K562 (cell line): ENCODE results near the gene SMCO1. TPM values are rescaled to one million over a fixed set of nuclear protein-coding genes. Genes with fewer than 3 reads are reported as not detected.

Experiments used
- ATAC-seq: fragments of 200-7000 bp; cut with Tn5 transposase; 3 replicates; pipeline ENCODE4 v1.9.1; 2020; ENCODE audit warnings: moderate library complexity
- BruUV-seq: library from RNA; stranded (reverse); fragments of 400-500 nt; replicated peaks from 2 replicates; lab custom pipeline; 2021; lab: Mats Ljungman, UMichigan
- CTCF ChIA-PET: fragments of 300-600 bp; formaldehyde crosslinking; extraction: SDS; loops from one replicate; lab custom pipeline; 2021; ENCODE audit warnings: low intra/inter-chr PET ratio; lab: Yijun Ruan, JAX
- POLR2A ChIA-PET: fragments of 300-600, 350-650 bp; sonication (Branson Sonifier 250); formaldehyde crosslinking; extraction: SDS; loops from one replicate; lab custom pipeline; 2021; ENCODE audit warnings: antibody characterized with exemption, inconsistent platforms; lab: Yijun Ruan, JAX
- DNase-seq, 4 experiments: peaks; one replicate each; pipeline versions ENCODE4 v3.0.0 to v3.0.0-alpha.2; 2011 to 2018; ENCODE audit warnings: low spot score in 3 of 4, mixed read lengths in 3 of 4; ENCODE audit errors: extremely low read depth in 1 of 4
- FAIRE-seq: peaks from 2 replicates; lab custom pipeline; 2011; peaks lifted over from hg19 to GRCh38; lab: Jason Lieb, UNC
- H2AFZ ChIP-seq: 2 replicates; pipeline ENCODE4 v1.6.0; 2011; ENCODE audit warnings: low read depth, low read length, control low read depth, inconsistent platforms
- H3K27ac ChIP-seq: fragments of 200-600 bp; 3 replicates; pipeline ENCODE4 v1.8.0; 2011; ENCODE audit warnings: low read depth, mild to moderate bottlenecking, control low read depth, inconsistent platforms, low read length, moderate library complexity, mixed read lengths; ENCODE audit errors: extremely low read depth
- H3K27me3 ChIP-seq, 2 experiments: fragments of 300-600 bp in 1 of 2; 2 replicates in 1 of 2; 3 replicates in 1 of 2; pipeline versions ENCODE4 v1.6.0 to v1.8.0; 2011; ENCODE audit warnings: inconsistent platforms in 2 of 2, low read length in 2 of 2, mild to moderate bottlenecking in 1 of 2, mixed read lengths in 1 of 2, moderate library complexity in 1 of 2; ENCODE audit not compliant: control insufficient read depth in 2 of 2, insufficient read depth in 2 of 2
- H3K36me3 ChIP-seq: fragments of 300-600 bp; 3 replicates; pipeline ENCODE4 v1.8.0; 2011; ENCODE audit warnings: mild to moderate bottlenecking, low read length, inconsistent platforms; ENCODE audit not compliant: control insufficient read depth, insufficient read depth
- H3K4me1 ChIP-seq, 2 experiments: fragments of 200-600 bp in 1 of 2; replicated peaks in 1 of 2; 2 replicates in 1 of 2; 3 replicates in 1 of 2; pipeline versions ENCODE4 v1.5.1 to v1.8.0; 2011; ENCODE audit warnings: inconsistent platforms in 2 of 2, low read length in 2 of 2, mild to moderate bottlenecking in 1 of 2, mixed read lengths in 1 of 2, moderate library complexity in 1 of 2; ENCODE audit not compliant: control insufficient read depth in 2 of 2, insufficient read depth in 2 of 2
- H3K4me2 ChIP-seq: 2 replicates; pipeline ENCODE4 v1.6.1; 2011; ENCODE audit warnings: low read length, control low read depth, inconsistent platforms, mixed read lengths; ENCODE audit not compliant: insufficient read depth
- H3K4me3 ChIP-seq: fragments of 200-600 bp; sonication (generic), shearing (Covaris generic); 2 replicates; pipeline ENCODE4 v1.5.1; 2016; ENCODE audit warnings: control low read depth, inconsistent platforms
- H3K79me2 ChIP-seq: fragments of 200-600 bp; 3 replicates; pipeline ENCODE4 v1.8.0; 2011; ENCODE audit warnings: low read length, inconsistent platforms; ENCODE audit not compliant: control insufficient read depth, insufficient read depth
- H3K9ac ChIP-seq, 2 experiments: 2 replicates each; pipeline versions ENCODE4 v1.6.0 to v1.6.1; 2011; ENCODE audit warnings: low read depth in 2 of 2, low read length in 2 of 2, control low read depth in 1 of 2, inconsistent platforms in 1 of 2, mild to moderate bottlenecking in 1 of 2, mixed read lengths in 1 of 2; ENCODE audit not compliant: insufficient read depth in 1 of 2
- H3K9me1 ChIP-seq: one replicate; pipeline ENCODE4 v1.6.0; 2011; ENCODE audit warnings: inconsistent platforms, mild to moderate bottlenecking, low read length, moderate library complexity; ENCODE audit not compliant: control insufficient read depth, insufficient read depth
- H3K9me3 ChIP-seq: replicated peaks from 2 replicates; pipeline ENCODE4 v1.5.1; 2011; ENCODE audit warnings: low read depth, low read length, inconsistent platforms; ENCODE audit not compliant: control insufficient read depth, insufficient read depth
- H4K20me1 ChIP-seq: replicated peaks from 2 replicates; pipeline ENCODE4 v1.6.1; 2011; ENCODE audit warnings: low read length, inconsistent platforms, mixed read lengths; ENCODE audit not compliant: control insufficient read depth, insufficient read depth
- HIVEP1 ChIP-seq: fragments of 250-450 bp; sonication (Bioruptor Pico); IDR thresholded peaks from 2 replicates; pipeline ENCODE4 v1.4.0; 2020; ENCODE audit warnings: mild to moderate bottlenecking
- IRF2 ChIP-seq: sonication (generic); formaldehyde crosslinking; IDR thresholded peaks from 2 replicates; pipeline ENCODE4 v1.8.1; 2022; ENCODE audit warnings: mild to moderate bottlenecking, missing genetic modification reagents
- SIRT6 ChIP-seq: IDR thresholded peaks from one replicate; pipeline ENCODE4 v1.6.1; 2012; ENCODE audit warnings: low read depth, mild to moderate bottlenecking, control low read depth, inconsistent platforms, low read length, moderate library complexity
- STAG1 ChIP-seq: sonication (generic); formaldehyde crosslinking; IDR thresholded peaks from 2 replicates; pipeline ENCODE4 v1.5.0; 2020; ENCODE audit warnings: missing genetic modification reagents, borderline replicate concordance
- TAF7 ChIP-seq: fragments of 450-650 bp; IDR thresholded peaks from 2 replicates; pipeline ENCODE4 v1.6.1; 2016; ENCODE audit warnings: missing genetic modification characterization, missing compliant biosample characterization
- ZNF584 ChIP-seq: fragments of 200-800 bp; sonication (Bioruptor generic); IDR thresholded peaks from 2 replicates; pipeline ENCODE4 v1.6.1; 2016; ENCODE audit warnings: low read depth, mild to moderate bottlenecking, missing genetic modification characterization, missing compliant biosample characterization
- WGBS: fragments of 100-300 bp; shearing (Covaris generic); methylation state at CpG from one replicate; pipeline ENCODE4 v1.1.6; 2016; ENCODE audit warnings: low coverage, mixed read lengths; ENCODE audit not compliant: insufficient coverage; ENCODE audit errors: missing lambda C conversion rate; 5-methylcytosine and 5-hydroxymethylcytosine counted together
- in situ Hi-C: fragments of 300-500 bp; cut with MboI; formaldehyde crosslinking; loops from 4 replicates; pipeline ENCODE4 v1.15.0; 2018; ENCODE audit warnings: inconsistent platforms, mixed read lengths
- intact Hi-C: fragments of 100-400 bp; cut with micrococcal nuclease; formaldehyde crosslinking; loops from 2 replicates; pipeline ENCODE4 v1.14.2; 2022
- polyA plus RNA-seq, 8 experiments: library from polyadenylated mRNA; depleted of rRNA in 4 of 8; stranded (reverse) in 5 of 8; unstranded in 3 of 8; fragments of >200 nt; fragmentation: Nextera tagmentation in 2 of 8; fragmentation: Illumina TruSeq in 1 of 8; extraction: Ambion mirVana in 2 of 8; extraction: Trizol in 1 of 8; gene quantifications; 2 replicates each; pipeline versions ENCODE4 v1.2.1 to v1.2.3, GENCODE V29; 2011 to 2014; ENCODE audit warnings: inconsistent platforms in 1 of 8, missing spikeins in 1 of 8
- total RNA-seq, 7 experiments: library from RNA; depleted of rRNA in 6 of 7; stranded (reverse); fragments of >200 nt in 6 of 7; fragmentation: Illumina TruSeq in 2 of 7; extraction: Trizol in 2 of 7; gene quantifications; 2 replicates each; pipeline versions ENCODE4 v1.2.1 to v1.2.3, GENCODE V29; 2011 to 2021; ENCODE audit warnings: low replicate concordance in 1 of 7
- TF ChIP-seq, protein P1 (sequence below): fragments of 250-450 bp; sonication (Bioruptor Pico); IDR thresholded peaks from 2 replicates; pipeline ENCODE4 v1.5.0; 2021
- TF ChIP-seq, protein P2 (sequence below): sonication (generic); formaldehyde crosslinking; IDR thresholded peaks from 2 replicates; pipeline ENCODE4 v1.8.0; 2023; ENCODE audit warnings: mild to moderate bottlenecking, missing genetic modification reagents
- TF ChIP-seq, protein P3 (sequence below), 2 experiments: fragments of 450-650 bp; IDR thresholded peaks; 2 replicates each; pipeline ENCODE4 v1.6.1; 2018; ENCODE audit warnings: mild to moderate bottlenecking in 2 of 2, low read depth in 1 of 2; ENCODE audit not compliant: partially characterized antibody in 2 of 2

SMCO1 gene
- total and polyA plus RNA-seq, 9 of the 15 experiments (the other 6 are each of a cell fraction or from before 2014, with no cell fraction given): 0.05 to 0.35 (median 0.12) TPM; not detected in 5

DNA sequence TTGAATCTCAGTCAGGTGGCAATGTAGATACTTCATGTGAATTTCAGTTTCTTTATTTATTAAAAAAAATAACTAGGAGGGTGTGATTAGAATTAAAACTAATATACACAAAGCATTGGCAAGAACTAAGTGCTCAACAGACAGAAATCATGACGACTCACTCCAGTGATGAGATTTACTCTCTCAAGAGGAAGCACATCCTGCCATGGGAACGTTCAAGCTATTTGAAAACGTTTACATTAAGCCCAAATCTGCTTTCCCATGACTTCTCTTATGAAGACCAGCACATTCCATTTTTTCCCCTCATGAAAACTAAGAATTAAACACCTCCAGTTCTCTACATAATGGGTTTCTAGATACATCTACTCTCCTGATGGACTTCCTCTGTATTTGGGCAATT is 44.7 kb upstream of the SMCO1 start:
- in situ Hi-C loops: no loop called here
- no peaks in the 10 kb centered on the region for H3K27me3 ChIP-seq
- H3K4me3 ChIP-seq: no peak overlapping the region
- intact Hi-C loops: no loop called here
- ChIA-PET POLR2A (interaction anchor here (0.6 kb wide), 1 partner anchor 9 kb away, joined by 3 read pairs; the partner anchor contains the start of genes FBXO45 and WDR53), CTCF (no interaction called here)
- H3K79me2 ChIP-seq: peaks cover 10% of the 10 kb centered on the region; the same call in 2 of the 3 replicates
- FAIRE-seq (no peak), ATAC-seq (no peak), DNase-seq (no peak)
- BruUV-seq: no TSS peak
- peaks cover 4 to 12% of the 10 kb centered on the region in 2 experiments; a peak in 4 of 5 replicates for H3K4me1 ChIP-seq
- peaks cover 24% of the 10 kb centered on the region for H3K36me3 ChIP-seq
- no peaks in the 10 kb centered on the region for H3K9me3 ChIP-seq
- no peaks in the 10 kb centered on the region for H3K9me1 ChIP-seq
- no peaks in the 10 kb centered on the region for H4K20me1 ChIP-seq
- WGBS: 22% methylated on average over 3 of the region's 3 CpGs
- no peak overlapping the region for H2AFZ ChIP-seq
- no peak overlapping the region for H3K4me2 ChIP-seq
- TF ChIP-seq STAG1 (CRISPR knock-in tag) (no peak), ZNF584 (CRISPR knock-in tag) (no peak)
- TF ChIP-seq, protein P1, sequence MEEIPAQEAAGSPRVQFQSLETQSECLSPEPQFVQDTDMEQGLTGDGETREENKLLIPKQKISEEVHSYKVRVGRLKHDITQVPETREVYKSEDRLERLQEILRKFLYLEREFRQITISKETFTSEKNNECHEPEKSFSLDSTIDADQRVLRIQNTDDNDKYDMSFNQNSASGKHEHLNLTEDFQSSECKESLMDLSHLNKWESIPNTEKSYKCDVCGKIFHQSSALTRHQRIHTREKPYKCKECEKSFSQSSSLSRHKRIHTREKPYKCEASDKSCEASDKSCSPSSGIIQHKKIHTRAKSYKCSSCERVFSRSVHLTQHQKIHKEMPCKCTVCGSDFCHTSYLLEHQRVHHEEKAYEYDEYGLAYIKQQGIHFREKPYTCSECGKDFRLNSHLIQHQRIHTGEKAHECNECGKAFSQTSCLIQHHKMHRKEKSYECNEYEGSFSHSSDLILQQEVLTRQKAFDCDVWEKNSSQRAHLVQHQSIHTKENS (CRISPR knock-in tag): no peak
- H3K27ac ChIP-seq: no peak overlapping the region
- no peak overlapping the region for H3K9ac ChIP-seq

DNA sequence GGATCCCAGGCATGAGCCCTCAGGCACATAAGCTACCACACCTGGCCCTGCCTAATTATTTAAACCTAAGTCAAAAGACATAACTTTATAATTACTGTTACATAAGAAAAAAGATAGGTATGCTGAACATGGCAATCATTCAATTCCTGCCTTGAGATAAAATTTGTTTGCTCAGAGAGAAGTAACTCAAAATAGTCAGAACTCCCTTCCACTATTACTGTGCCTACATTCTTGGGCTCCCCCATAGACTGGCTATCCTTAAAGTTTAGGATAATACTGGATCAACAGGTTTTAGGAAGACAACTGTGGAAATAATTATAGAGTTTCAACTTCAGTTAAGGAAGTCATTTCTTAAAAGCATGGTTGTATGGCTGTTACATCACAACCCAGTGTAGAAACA is 43.3 kb upstream of the SMCO1 start:
- Histone ChIP-seq H3K36me3 (peaks cover 31% of the 10 kb centered on the region), H3K9me3 (no peaks in the 10 kb centered on the region), H4K20me1 (no peaks in the 10 kb centered on the region), H3K79me2 (peaks cover 5% of the 10 kb centered on the region; the same call in 2 of the 3 replicates), H3K9me1 (no peaks in the 10 kb centered on the region), H3K4me2 (no peak overlapping the region), H3K27me3 (no peaks in the 10 kb centered on the region), H3K9ac (no peak overlapping the region), H3K27ac (no peak overlapping the region), H3K4me1 (peaks cover 1 to 7% of the 10 kb centered on the region in 2 experiments; a peak in 4 of 5 replicates), H2AFZ (no peak overlapping the region), H3K4me3 (no peak overlapping the region)
- intact Hi-C loops (no loop called here), in situ Hi-C loops (no loop called here)
- ChIA-PET POLR2A (interaction anchor here (0.8 kb wide), 1 partner anchor 10 kb away, joined by 3 read pairs; the partner anchor contains the start of genes FBXO45 and WDR53), CTCF (no interaction called here)
- BruUV-seq: no TSS peak
- no peak for DNase-seq
- FAIRE-seq: no peak
- no peak for ATAC-seq
- TF ChIP-seq, protein P2, sequence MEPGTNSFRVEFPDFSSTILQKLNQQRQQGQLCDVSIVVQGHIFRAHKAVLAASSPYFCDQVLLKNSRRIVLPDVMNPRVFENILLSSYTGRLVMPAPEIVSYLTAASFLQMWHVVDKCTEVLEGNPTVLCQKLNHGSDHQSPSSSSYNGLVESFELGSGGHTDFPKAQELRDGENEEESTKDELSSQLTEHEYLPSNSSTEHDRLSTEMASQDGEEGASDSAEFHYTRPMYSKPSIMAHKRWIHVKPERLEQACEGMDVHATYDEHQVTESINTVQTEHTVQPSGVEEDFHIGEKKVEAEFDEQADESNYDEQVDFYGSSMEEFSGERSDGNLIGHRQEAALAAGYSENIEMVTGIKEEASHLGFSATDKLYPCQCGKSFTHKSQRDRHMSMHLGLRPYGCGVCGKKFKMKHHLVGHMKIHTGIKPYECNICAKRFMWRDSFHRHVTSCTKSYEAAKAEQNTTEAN (CRISPR knock-in tag): no peak
- TF ChIP-seq SIRT6 (no peak), HIVEP1 (CRISPR knock-in tag) (no peak), IRF2 (CRISPR knock-in tag) (no peak), TAF7 (tag) (no peak)
- TF ChIP-seq, protein P3, sequence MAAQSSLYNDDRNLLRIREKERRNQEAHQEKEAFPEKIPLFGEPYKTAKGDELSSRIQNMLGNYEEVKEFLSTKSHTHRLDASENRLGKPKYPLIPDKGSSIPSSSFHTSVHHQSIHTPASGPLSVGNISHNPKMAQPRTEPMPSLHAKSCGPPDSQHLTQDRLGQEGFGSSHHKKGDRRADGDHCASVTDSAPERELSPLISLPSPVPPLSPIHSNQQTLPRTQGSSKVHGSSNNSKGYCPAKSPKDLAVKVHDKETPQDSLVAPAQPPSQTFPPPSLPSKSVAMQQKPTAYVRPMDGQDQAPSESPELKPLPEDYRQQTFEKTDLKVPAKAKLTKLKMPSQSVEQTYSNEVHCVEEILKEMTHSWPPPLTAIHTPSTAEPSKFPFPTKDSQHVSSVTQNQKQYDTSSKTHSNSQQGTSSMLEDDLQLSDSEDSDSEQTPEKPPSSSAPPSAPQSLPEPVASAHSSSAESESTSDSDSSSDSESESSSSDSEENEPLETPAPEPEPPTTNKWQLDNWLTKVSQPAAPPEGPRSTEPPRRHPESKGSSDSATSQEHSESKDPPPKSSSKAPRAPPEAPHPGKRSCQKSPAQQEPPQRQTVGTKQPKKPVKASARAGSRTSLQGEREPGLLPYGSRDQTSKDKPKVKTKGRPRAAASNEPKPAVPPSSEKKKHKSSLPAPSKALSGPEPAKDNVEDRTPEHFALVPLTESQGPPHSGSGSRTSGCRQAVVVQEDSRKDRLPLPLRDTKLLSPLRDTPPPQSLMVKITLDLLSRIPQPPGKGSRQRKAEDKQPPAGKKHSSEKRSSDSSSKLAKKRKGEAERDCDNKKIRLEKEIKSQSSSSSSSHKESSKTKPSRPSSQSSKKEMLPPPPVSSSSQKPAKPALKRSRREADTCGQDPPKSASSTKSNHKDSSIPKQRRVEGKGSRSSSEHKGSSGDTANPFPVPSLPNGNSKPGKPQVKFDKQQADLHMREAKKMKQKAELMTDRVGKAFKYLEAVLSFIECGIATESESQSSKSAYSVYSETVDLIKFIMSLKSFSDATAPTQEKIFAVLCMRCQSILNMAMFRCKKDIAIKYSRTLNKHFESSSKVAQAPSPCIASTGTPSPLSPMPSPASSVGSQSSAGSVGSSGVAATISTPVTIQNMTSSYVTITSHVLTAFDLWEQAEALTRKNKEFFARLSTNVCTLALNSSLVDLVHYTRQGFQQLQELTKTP (IDR thresholded peaks at IDR 0.05; ENCODE audit: low read depth in 1 of 2, partially characterized antibody in 2 of 2): no peak
